A673 (cell line): ENCODE data around the gene TTC9B.

Experiments used
- CTCF ChIP-seq: fragments of 300-800, 200-600 bp; sonication (generic); conservative IDR thresholded peaks from 2 replicates; pipeline ENCODE4 v1.5.1; 2017; ENCODE audit warnings: low read depth, mild to moderate bottlenecking, antibody characterized with exemption, low read length, moderate library complexity, mixed read lengths
- EZH2 ChIP-seq: fragments of 200-600 bp; sonication (generic); IDR thresholded peaks from 2 replicates; pipeline ENCODE4 v1.6.1; 2017; ENCODE audit warnings: borderline replicate concordance, low read depth, mild to moderate bottlenecking, mixed read lengths, antibody characterized with exemption, low read length; ENCODE audit not compliant: poor library complexity, severe bottlenecking

DNA sequence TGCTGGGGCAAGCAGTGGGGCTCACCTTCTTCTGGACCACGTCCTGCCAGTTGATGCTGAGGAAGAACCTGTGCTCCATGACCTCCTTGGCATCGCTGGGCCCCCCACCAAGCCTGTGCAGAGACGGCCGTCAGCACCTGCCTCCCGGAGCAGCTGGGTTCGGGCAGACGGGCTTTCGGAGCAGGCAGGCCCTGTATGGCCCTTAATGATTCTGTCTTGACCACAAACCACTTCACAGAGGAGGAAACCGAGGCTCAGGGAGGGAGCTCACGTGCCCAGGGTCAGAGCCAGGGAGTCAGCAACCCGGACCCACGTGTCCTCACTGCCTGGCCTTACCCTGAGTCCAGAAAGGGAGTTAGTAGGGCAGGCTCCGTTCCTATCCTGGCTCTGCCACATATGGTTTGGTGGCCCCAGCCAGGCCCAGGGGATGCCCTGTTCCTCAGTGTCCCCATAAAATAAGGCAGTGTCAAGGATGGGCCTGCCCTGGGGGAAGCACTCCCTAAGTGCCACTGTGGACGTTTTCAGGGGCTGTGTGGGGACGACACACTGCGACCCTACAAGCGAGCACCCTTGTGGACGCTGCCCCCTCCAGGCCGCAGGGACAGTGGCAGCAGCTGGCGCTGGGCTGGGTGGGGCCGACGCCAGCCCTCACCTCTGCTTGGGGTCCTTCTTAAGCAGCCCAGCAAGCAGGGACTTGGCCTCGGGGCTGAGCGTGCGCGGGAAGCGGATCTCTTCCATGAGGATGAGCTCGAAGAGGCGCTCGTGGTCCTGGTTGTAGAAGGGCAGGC is 17.2 kb upstream of the TTC9B start:
- no peak for TF ChIP-seq EZH2
- TF ChIP-seq CTCF: peak; percentile 36
